Kidney capillary endothelial cell (primary cell): Measurements from ENCODE around the gene AKAP5.
"Not testable (repeated sequence)": the region's sequence is repeated elsewhere in the genome, so short reads cannot be mapped to it uniquely, and the experiment has no call there.

Experiments
- DNase-seq: peaks from one replicate; pipeline ENCODE4 v3.0.0-alpha.2; 2018; ENCODE audit warnings: low spot score

AKAP5 gene

GRCh38 chr14:64502887-64503433, 37.7 kb downstream of the AKAP5 start:
- no peak for DNase-seq

- DNase-seq = peak; percentile 89
Measured at GRCh38 chr14:64503434-64504309, 38.4 kb downstream of the AKAP5 start, which contains the start of gene ZBTB25. ZBTB25 (minus strand) TSS chr14:64503838; CDS start chr14:64490533, 13,305 bp downstream.

- DNase-seq = peak; percentile 83
Measured at GRCh38 chr14:64504310-64504896, 39.1 kb downstream of the AKAP5 start, which contains the start of gene ZBTB1. ZBTB1 (plus strand) TSS chr14:64504770; CDS start chr14:64521505, 16,735 bp downstream.

GRCh38 chr14:64504897-64505794, 39.8 kb downstream of the AKAP5 start:
- peak; percentile 75 for DNase-seq

DNA sequence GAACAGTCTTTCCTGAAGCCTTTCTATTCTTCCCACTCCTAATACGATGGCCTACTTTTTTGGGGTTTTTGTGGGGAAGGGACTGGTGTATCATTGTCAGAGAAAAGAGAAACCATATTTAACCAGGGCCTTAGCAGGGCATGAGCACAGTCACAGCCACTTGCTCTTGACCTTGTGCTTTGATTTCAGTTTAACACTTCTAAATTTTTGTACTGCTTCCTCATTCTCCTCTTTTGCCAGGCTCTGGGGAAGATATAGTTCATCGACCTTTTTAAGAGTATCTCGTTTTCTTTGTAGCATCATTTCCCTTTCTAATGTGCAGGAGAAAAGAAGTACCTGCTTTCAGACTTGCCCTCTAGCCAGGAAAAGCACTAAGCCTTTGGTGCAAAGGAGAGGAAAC, 41.4 kb downstream of the AKAP5 start:
- DNase-seq = no peak

- no peak for DNase-seq
Measured at GRCh38 chr14:64507376-64508156, 42.3 kb downstream of the AKAP5 start.

DNA sequence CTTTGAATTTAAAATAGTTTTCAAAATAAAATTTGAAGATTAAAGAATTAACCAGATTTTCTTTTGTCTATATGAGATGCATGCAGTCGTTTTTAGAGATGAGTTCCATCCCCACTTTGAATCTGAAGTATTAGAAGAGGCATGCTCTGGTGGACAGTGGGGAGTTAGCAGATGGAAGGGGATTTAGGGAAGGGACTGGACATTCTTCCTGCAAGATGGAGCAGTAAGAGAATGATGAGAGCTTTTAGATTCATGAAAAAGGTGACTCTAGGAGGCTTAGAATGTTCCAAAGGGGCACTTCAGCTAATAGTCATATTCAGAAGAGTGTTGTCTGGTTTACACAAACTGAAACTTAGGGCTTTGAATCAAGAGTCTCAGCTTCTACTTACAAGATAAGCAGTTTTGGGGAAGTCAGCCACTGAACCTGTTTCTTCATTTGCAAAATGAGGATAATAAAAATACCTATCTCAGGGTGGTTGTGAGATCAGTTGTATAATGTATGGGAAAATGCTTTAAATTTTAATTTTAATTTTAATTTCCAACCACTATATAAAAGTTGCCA, 43.0 kb downstream of the AKAP5 start:
- no peak for DNase-seq

DNA sequence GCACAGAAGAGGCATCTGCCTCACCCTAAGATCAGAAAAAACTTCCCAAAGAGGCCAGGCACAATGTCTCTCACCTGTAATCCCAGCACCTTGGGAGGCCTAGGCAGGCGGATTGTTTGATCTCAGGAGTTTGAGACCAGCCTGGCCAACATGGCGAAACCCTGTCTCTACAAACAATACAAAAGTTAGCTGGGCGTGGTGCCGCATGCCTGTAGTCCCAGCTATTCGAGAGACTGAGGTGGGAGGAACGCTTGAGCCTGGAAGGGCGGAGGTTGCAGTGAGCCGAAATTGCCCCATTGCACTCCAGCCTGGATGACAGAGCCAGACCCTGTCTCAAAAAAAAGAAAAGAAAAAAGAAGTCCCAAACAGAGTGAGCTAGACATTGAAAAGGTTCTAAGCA, 43.7 kb downstream of the AKAP5 start:
- DNase-seq = no peak

DNA sequence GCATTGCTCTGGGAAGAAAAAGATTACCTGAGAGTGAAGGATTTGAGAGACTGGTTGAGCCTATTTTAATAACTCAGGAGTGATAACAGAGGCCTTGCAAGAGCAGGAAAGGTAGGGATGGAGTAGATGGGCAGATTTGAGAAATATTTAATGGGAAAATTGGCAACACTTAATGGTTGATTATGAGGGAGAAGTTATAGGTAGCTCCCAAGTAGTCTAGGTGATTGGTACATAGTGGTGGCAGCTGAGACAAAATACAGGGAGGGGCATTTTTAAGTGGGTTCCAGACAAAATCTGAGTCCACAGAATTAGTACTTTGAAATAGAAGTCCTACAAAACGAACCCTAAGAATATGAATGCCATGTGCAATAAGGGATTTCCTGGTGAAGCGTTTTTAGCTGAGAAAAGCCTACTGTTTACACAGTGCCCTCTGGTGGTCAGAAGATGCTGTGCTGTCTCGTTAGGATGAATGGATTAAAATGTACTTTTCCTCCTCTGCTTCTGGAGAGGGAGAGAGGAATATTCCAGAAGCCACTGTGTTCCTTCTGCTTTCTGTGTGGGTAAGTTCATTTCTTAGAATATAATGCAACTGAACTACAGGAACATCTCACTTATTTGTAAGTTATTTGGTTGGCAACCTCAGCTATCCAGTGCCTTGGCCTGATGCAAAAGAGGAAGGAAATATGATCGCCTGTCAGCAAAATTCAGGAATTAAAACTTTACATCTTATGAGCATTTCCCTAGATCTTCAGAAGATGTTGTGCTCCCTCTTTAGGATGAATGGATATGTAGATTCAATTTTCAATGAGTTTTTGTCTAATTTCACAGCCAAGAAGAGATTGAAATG, 45.7 kb downstream of the AKAP5 start:
- peak; percentile 70 for DNase-seq

GRCh38 chr14:64513271-64513670, 48.0 kb downstream of the AKAP5 start:
- DNase-seq = no peak

DNA sequence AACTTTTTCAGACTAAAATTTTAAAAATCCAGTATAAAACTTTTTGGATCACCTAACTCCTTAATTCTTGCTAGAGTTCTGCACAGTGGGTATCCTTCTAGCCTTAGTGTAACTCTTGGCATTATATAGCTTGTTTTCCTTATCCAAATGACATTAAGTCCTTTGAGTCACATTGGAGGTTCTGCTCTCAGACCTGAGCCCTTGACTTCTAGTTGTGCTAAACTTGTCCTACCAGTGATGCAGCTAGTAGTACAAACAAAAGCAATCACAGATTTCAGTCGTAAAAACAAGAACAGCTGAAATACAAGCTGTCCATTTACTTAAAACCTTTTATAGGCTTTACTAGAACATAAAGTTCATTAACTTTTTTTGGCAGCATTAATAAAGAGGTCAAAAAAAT, 49.8 kb downstream of the AKAP5 start:
- no peak for DNase-seq

- no peak for DNase-seq
Measured at GRCh38 chr14:64516969-64517368, 51.7 kb downstream of the AKAP5 start.

GRCh38 chr14:64517667-64518066, 52.4 kb downstream of the AKAP5 start:
- DNase-seq = not testable (repeated sequence)

DNA sequence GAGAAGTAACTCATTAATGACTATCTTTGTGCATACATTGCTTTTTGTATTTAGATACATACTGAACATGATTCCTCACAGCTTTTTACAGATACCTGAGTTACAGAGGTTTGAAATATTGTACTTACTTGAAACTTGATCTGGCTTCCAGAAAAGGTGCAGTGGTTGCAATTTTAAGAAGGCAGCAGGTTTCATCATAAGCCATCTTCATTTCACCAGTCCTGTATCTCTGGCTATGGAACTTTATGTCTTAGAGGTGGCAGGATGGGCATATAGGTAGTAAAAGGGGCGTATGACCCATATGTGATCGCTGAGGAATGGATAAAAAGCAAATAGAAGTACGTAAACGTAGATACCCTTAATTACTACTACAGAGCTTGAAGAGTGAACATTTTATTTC, 52.9 kb downstream of the AKAP5 start:
- no peak for DNase-seq

- DNase-seq = no peak
Measured at GRCh38 chr14:64520699-64521098, 55.4 kb downstream of the AKAP5 start.

- DNase-seq = no peak
Measured at GRCh38 chr14:64522591-64523355, 57.5 kb downstream of the AKAP5 start.
